Ishikawa (cell line): ENCODE data around the gene PAIP2.

ENCODE experiments used
- EGR1 ChIP-seq: IDR thresholded peaks from 2 replicates; pipeline ENCODE4 v1.6.1; 2012
- EP300 ChIP-seq: IDR thresholded peaks from 2 replicates; pipeline ENCODE4 v1.6.1; 2012; ENCODE audit warnings: borderline replicate concordance
- FOXM1 ChIP-seq: IDR thresholded peaks from 2 replicates; pipeline ENCODE4 v1.6.1; 2012; ENCODE audit warnings: low read depth, borderline replicate concordance
- NFIC ChIP-seq: IDR thresholded peaks from 2 replicates; pipeline ENCODE4 v1.6.1; 2012
- RAD21 ChIP-seq: IDR thresholded peaks from 2 replicates; pipeline ENCODE4 v1.6.1; 2012; ENCODE audit warnings: low read depth
- TAF1 ChIP-seq: IDR thresholded peaks from 2 replicates; pipeline ENCODE4 v1.6.1; 2012; ENCODE audit warnings: low read depth, mild to moderate bottlenecking
- TCF12 ChIP-seq: IDR thresholded peaks from 2 replicates; pipeline ENCODE4 v1.6.1; 2012; ENCODE audit warnings: low read depth
- TEAD4 ChIP-seq: IDR thresholded peaks from 2 replicates; pipeline ENCODE4 v1.6.1; 2012
- YY1 ChIP-seq: IDR thresholded peaks from 2 replicates; pipeline ENCODE4 v1.6.1; 2012; ENCODE audit warnings: low read depth
- ZBTB7A ChIP-seq: IDR thresholded peaks from 2 replicates; pipeline ENCODE4 v1.6.1; 2012; ENCODE audit warnings: low read depth
- TF ChIP-seq, protein P1 (sequence below): IDR thresholded peaks from 2 replicates; pipeline ENCODE4 v1.6.1; 2012; ENCODE audit warnings: low read depth, mild to moderate bottlenecking
- TF ChIP-seq, protein P2 (sequence below): IDR thresholded peaks from 2 replicates; pipeline ENCODE4 v1.6.1; 2012

GRCh38 chr5:139394123-139394653 lies 52.5 kb downstream of the PAIP2 start:
- no peak for TF ChIP-seq ZBTB7A
- TF ChIP-seq, protein P1, sequence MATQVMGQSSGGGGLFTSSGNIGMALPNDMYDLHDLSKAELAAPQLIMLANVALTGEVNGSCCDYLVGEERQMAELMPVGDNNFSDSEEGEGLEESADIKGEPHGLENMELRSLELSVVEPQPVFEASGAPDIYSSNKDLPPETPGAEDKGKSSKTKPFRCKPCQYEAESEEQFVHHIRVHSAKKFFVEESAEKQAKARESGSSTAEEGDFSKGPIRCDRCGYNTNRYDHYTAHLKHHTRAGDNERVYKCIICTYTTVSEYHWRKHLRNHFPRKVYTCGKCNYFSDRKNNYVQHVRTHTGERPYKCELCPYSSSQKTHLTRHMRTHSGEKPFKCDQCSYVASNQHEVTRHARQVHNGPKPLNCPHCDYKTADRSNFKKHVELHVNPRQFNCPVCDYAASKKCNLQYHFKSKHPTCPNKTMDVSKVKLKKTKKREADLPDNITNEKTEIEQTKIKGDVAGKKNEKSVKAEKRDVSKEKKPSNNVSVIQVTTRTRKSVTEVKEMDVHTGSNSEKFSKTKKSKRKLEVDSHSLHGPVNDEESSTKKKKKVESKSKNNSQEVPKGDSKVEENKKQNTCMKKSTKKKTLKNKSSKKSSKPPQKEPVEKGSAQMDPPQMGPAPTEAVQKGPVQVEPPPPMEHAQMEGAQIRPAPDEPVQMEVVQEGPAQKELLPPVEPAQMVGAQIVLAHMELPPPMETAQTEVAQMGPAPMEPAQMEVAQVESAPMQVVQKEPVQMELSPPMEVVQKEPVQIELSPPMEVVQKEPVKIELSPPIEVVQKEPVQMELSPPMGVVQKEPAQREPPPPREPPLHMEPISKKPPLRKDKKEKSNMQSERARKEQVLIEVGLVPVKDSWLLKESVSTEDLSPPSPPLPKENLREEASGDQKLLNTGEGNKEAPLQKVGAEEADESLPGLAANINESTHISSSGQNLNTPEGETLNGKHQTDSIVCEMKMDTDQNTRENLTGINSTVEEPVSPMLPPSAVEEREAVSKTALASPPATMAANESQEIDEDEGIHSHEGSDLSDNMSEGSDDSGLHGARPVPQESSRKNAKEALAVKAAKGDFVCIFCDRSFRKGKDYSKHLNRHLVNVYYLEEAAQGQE, result no peak
- TF ChIP-seq TAF1, result no peak
- no peak for TF ChIP-seq YY1
- no peak for TF ChIP-seq EP300
- TF ChIP-seq, protein P2, sequence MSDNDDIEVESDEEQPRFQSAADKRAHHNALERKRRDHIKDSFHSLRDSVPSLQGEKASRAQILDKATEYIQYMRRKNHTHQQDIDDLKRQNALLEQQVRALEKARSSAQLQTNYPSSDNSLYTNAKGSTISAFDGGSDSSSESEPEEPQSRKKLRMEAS, result no peak
- TF ChIP-seq TEAD4, result no peak
- TF ChIP-seq NFIC, result no peak
- no peak for TF ChIP-seq FOXM1
- no peak for TF ChIP-seq RAD21
- no peak for TF ChIP-seq TCF12
- no peak for TF ChIP-seq EGR1
